Suppressor macrophage (primary cell): Measurements from ENCODE around the gene CST11.

Experiments
- DNase-seq, 4 experiments: peaks; one replicate each; pipeline ENCODE4 v3.0.0-alpha.2; 2020 to 2022

The CST11 gene

DNA sequence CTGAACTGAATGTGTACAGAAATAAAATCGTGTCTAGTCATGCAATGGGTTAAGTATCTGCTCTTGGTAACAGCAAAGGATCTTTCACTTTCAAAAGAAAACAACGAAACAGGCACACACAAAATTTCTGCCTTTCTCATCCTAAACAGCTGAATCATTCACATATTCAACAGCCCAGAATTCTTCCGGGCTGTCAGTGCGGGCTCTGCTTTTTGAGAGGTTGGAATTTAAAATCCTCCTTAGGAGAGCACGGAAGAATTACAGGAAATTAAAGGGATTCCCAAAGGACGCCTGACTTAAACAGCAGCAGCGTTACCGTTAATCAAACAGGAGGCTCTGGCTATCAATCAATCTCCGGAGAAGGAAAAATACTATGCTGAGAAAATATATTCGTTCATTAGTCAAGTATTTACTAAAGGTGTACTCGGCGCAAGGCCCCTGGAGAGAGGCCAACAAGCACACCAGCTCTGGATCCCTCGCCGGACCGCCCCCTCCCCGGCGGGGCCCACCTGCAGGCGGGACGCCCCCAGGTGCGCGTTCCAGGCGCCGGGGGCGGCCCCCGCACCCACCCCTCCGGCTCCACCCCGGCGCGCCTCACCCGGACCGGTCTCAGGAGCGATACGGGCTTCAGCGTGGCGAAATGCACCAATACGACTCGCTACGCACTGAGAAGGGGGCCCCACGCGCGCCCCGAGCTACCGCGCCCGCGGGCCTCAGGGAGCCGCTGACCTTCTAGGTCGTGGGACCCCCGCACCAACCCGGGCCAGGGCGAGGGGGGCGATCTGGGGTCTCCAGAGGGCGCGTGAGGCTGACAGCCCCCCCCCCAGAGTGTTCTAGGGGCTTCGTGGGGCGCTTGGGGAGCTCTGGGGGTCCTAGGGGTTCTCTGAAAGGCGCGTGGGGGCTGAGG lies 32.4 kb downstream of the CST11 start:
- peak in 3 of 4 experiments; percentile 44 to 66 (median 49) for DNase-seq

DNA sequence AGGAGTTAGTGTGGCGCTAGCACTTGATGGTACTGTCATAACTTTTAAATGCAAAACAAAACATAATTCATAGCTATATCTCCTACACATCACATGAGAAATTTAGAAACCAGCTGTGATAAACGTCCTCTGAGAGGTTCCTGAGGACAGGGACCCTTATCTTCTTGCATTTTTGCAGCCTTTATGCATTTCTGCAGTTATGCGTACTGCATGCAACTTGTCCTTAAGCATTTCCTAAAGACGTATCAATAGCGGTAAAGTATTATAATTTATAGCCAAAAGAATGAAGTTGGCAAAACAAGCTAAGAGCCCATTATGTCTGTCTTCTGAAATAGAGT lies 33.0 kb downstream of the CST11 start:
- no peak for DNase-seq

DNA sequence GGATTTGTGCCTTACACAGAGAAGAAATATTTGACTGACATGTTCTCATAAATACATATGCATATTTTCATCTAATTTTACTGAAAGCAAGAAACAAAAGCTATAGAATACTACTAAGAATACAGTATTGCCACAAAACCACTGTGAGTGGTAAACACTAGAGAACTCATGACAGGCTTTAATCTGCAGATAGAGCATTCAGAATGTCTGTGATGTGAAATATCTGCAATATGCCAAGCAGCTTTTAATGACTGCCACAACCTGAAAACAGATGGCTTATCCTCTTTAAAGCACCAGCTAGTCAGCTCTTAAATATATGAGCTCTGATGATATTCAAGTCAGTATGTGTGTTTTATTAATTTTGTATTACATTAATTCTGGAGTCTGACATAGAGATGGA lies 34.8 kb downstream of the CST11 start:
- DNase-seq: no peak

DNA sequence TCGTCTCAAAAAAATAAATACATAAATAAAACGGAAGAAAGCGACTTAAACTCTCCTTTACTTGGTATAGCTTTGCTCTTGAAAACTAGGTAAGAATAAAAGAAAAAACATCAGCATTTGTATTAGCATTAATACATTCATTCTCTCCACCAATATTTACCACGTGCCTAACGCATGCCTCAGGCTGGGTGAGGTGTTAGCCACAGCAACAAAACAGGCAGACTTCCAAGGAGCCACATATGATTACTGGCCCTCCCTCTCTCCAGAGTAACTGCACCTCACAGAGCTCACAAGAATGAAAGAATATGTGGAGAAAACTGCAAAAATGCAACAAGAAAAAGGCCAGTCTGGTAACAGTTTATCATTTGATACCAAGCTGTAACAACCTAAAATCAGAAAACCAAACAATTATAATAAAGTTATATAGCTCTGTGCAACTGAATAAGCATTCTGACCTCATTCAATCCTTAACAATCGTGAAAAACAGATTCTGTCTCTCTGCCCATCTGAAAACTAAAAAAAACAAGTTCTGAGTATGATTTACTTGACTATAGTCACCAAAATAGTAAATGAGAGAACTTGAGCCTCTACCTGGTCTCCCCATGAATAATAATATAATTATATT lies 36.6 kb downstream of the CST11 start:
- DNase-seq: no peak

DNA sequence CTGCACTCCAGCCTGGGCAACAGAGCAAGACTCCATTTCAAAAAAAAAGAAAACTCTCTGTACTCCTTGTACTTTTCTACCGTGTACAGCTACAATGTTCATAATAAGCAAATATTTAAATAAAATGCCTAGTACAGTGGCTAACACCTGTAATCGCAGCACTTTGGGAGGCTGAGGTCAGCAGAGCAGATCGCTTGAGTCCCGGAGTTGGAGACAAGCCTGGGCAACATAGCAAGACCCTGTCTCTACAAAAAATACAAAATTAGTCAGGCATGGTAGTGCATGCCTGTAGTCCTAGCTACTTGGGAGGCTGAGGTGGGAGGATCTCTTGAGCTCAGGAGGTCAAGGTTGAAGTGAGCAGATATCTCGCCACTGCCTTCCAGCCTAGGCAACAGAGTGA lies 37.1 kb downstream of the CST11 start:
- no peak for DNase-seq

DNA sequence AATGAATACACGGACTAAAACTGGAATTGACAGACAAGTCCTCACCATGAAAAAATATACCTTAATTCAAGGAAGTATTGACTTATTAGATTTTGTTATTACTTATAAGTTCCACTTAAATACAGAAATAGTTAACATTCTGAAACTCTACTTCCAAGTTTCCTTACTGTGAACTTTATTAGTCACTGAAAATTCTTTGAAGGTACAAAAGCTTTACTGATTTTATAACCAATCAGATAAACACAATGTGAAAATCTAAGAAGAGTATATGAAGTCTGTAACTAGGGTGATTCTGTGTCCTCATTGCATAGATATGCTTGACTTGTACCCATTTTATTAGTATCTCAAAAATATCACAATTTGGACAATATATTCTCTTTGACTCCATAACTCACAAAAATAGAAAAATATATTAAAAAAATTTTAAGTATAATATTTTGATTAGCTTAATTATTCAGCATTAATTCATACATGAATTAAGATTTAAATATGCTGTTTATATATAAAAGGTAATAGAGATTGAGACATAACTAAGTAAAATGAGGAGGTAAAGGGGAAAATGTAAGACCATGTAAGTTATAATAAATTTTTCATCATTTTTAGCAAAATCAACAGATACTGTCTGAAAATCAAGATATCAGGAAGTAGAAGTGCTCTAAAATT lies 38.0 kb downstream of the CST11 start:
- DNase-seq: no peak

- DNase-seq: no peak
Observed at GRCh38 chr20:23413862-23414422, 38.7 kb downstream of the CST11 start.

DNA sequence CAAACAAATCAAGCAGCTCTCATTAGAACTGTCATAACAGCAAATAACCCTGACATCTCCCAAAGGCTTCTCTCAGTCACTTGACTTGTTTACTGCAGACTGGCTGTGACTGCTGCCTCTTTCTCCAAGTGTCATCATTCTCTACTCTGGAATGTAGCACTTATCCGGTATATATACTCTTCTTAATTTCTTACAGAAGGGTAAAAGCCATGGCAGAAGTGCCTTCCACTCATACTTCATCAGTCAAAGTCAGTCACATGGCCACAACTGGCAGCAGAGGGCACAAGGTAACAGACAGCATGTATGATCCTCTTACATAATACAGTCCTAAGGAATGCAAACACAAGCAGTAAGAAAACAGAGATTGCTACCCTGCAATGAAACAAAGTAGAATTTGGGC lies 40.6 kb downstream of the CST11 start:
- DNase-seq: peak; percentile 21 to 46 (median 40)

DNA sequence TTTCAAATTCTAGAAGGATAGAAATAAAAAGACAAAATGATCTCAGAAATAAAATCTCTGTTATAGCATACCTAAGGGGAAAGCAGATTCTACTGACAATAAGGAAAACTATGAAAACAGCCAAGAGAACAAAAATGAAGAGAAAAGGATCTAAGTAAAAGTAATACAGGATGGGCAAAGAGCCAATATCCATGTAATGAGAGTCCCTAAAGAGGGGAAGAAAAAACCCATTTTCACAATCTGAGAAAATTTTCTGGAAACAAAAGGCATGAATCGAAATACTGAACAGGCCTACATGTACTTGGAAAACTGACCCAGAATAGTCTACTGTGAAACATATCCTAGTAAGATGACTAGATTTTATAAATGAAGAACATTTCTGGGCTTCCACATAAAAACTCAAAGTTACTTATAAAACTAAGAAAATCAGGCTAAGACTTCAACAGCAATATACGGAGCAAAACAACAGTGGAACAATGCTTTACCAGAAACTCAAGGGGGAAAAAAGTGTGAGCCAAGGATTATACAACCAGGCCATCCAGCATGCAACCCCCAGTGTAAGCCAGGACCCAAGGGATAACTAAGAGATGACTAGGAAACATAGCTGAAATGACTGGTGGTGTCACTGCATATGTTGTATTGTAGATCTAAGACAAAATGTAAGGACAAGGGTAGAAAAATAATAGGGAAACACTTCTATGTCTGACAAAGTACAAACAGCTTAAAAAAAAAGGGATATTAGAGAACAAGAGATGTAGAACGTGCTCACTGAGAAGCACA lies 41.6 kb downstream of the CST11 start:
- no peak for DNase-seq

DNA sequence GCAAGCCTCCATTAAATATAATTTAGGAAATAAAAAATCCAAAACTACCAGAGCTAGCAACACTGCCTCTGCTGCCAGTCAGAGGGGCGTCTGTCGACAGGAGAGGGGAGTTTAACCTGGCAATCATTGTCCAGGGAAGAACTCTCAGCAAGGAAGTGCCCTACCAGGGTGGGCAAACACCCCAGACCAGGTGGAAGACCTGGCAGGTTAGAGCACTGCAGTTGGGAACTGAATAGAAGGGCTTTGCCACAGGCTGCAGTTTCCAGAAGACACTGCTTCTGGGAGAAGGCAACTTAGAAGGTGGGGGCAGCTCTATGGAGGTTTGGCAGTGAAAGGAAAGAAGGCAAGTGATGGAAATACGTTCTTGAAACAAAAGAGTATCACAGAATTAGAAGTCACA lies 42.9 kb downstream of the CST11 start:
- DNase-seq: no peak

- no peak for DNase-seq
Observed at GRCh38 chr20:23408957-23409356, 43.7 kb downstream of the CST11 start.

- peak; percentile 16 to 74 (median 52) for DNase-seq
Observed at GRCh38 chr20:23407781-23408464, 44.8 kb downstream of the CST11 start.

DNA sequence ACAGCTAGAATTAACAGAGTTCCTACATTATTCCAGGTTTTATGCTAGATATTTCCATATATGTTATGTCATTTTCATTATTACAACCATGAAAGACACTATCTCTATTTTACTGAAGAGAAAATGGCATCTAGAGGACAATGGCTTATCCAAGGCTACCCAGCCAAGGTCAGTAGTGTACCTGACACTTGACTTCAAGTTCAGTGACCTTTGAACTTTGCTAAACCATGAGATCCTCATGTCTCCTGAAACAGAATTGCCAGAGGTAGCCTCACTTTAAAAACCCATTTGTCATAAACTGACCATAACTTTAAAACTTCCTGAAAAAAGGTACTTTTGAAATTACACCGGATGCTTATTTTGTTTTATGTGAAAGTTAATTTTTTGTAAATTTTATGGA lies 45.8 kb downstream of the CST11 start:
- no peak for DNase-seq

DNA sequence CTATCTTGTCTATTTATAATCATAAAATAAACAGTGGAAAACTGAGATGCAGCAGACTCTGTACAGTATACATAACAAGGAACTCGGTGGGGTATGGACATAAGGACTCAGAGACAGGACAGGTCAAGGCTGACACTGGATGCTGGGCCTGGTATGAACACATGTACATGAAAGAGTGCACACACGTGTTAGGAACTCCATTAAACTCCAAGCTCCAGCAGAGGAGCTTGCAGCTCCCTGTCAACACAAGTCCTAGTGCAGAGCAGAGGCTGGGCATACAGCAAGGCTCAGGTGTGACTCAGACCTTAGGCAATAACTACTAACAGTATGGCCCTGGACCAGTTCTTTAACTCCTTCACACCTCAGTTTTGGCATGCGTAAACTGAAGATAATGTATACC lies 48.5 kb downstream of the CST11 start:
- no peak for DNase-seq

DNA sequence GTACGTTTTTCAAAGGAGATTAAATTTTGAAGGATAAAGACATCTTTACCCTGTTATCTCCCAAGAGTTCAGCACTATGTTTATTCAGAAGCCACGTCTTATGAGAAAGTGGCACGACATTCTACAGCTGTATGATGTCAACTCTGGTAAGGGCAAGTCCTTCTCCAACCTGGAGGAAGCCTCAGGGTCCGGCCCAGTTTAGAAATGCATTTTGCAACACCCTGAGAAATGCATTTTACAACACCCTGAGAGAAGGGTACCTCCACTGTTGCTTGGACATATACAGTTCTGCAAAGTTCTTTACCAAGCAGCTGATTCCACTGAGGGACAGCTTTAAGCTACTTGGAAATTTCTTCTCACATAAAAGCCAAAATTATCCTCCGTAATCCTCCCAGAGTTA lies 48.9 kb downstream of the CST11 start:
- peak in 2 of 4 experiments; percentile 14 to 24 for DNase-seq

DNA sequence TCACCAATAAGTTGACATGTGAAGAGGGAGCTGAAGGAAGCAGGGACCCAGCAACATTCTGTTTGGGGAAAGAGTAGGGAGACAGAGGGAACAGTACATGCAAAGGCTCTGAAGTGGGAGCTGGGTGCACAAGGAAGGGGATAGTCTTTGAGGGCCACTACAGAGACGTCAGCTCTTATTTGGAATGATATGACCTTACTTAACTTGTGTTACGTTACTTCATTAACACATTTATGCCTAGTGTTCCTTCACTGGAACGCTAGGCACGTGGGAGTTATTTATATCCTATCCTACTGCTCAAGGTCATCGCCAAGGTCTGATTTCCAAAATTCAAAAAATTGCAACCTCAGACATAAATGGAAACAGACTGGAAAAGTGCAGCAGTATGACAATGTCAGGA lies 51.6 kb downstream of the CST11 start:
- DNase-seq: no peak
